ENCODE data around the gene E2F3. TPM values are rescaled to one million over a fixed set of nuclear protein-coding genes. Genes with fewer than 3 reads are reported as not detected.

E2F3 gene
- 14.5 TPM for polyA plus RNA-seq (2013, experiment 1 of 2; ENCODE audit: insufficient read length)
- 15.1 TPM for polyA plus RNA-seq (2013, experiment 2 of 2; ENCODE audit: insufficient read length)

- peak; percentile 100 for DNase-seq
Observed at GRCh38 chr6:20401205-20402091, at the start of gene E2F3. TSS of gene E2F3 (plus strand) at chr6:20401879. CDS start at chr6:20402233, 354 bp downstream.

GRCh38 chr6:20352346-20352745 lies 49.3 kb upstream of the E2F3 start:
- DNase-seq = no peak

GRCh38 chr6:20353134-20353533 lies 48.5 kb upstream of the E2F3 start:
- no peak for DNase-seq

GRCh38 chr6:20354366-20354765 lies 47.3 kb upstream of the E2F3 start:
- DNase-seq = no peak

GRCh38 chr6:20360471-20361119 lies 41.1 kb upstream of the E2F3 start:
- no peak for DNase-seq

DNA sequence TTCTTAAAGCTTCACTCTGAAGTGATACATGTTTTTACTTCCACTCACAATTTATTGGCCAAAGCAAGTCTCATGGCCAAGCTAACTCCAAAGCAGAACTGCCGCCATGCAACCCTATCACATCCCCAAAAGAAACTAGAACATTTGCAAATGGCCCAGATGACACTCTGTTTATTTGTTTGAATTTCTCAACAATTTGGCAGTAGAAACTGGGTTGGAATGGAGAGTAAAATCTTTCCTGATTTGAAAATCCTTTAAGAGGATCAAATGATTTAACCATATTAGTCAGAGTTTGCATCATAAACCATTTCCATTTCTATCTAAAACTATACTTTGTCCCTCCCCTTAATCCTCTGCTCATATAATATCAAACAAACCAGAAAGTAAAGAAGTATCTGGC lies 39.1 kb upstream of the E2F3 start:
- DNase-seq = no peak

DNA sequence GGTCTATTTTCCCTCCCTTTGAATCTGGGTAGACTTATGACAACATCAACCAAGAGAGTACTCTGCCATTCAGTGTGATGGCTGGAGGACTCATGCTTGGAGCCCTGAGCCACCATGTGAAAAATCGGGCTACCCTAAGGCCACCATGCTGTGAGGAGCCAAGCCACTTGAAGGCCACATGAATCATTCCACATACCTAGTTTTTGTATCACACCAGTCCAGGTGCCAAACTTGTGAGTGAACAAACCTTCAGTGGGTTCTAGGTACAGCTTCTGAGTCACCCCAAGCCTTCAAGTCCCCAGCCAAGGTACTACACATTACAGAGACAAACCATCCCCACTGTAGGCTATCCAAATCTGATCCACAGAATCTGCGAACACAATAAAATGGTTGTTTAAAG lies 37.4 kb upstream of the E2F3 start:
- DNase-seq = no peak

- DNase-seq = no peak
Observed at GRCh38 chr6:20365456-20365855, 36.2 kb upstream of the E2F3 start.

DNA sequence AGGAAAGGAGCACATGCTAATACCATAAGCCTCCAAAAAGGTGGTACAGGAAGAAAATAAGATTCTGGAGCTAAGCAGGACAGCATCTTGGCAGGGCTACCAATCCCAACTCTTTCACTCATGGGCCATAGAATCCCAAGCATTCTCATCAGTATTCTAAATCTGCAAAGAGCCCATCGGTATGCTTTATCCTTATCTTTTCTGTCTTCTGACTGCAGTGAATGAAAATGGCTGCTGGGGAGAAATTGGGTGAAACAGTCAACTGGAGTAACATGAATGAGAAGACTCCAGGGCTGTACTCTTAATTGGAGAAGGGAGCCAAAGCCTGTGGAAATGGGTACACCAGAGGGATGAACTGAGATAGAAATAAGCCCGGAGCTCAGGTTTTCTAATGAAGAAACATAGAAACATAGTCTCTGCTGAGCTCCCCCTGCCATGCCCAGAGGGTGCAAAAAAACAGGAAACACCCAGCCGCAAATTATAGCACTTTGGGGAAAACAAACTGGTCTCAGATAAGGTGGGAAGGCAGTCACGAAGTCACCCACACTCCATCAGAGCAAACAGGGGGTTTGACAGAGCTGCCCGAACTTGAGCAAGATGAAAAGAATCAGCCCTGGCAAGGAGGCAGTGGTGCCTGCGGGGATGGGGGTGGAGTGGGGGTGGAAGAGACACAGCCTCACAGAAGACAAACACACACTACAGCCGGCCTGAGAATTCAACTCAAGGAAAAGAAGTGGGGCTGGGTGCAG lies 35.4 kb upstream of the E2F3 start:
- DNase-seq = no peak

GRCh38 chr6:20367743-20368485 lies 33.8 kb upstream of the E2F3 start:
- DNase-seq = no peak

GRCh38 chr6:20370393-20370792 lies 31.3 kb upstream of the E2F3 start:
- no peak for DNase-seq

- DNase-seq = no peak
Observed at GRCh38 chr6:20370801-20371200, 30.9 kb upstream of the E2F3 start.

- no peak for DNase-seq
Observed at GRCh38 chr6:20375436-20375835, 26.2 kb upstream of the E2F3 start.

DNA sequence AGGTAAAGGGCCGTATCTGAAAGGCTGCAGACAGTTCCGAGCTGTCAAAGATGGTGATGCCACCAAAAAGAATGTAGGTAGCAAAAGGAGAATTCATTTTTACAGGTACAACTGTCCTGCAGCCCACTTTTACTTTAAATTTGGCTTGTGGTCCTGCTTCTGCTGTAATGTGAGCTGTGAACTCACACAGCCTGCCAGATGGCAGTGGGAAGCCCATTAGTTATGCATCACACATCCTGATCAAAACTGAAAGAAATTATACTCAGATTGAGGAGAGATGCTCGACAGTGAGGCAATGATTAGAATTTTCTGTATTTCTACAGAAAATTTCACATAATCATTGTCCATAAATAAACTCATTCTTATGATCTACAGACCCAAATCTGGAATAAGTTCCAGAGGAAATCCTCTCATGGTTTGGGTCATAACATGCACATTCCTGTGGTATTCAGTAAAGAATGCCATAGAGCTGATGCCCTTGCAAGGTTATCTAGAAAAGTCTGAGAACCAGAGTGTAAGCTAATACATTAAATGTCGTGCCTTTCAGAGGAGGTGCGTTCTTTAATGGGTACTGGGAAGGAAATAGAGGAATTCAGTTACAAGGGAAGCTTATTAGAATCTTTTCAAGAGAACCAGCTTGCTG lies 23.9 kb upstream of the E2F3 start:
- peak; percentile 81 for DNase-seq

- DNase-seq = peak; percentile 15
Observed at GRCh38 chr6:20379231-20379630, 22.4 kb upstream of the E2F3 start.

DNA sequence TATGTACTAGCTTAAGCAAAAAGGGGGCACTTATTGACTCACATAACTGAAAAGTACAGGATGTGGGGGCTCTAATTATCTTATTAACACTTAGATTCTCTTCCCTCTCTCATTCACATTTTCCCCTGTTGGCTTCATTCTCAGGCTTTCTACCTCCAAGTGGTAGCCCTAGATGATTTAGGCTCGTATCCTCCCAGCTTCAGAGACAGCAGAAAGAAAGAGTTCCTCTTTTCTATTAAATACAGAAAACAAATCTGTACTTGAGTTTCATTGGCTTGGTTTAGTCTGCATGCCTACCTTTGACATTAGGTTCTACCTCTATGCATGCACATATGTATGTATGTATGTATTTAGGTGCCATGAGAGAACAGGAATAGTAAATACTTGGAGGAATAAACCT lies 15.5 kb upstream of the E2F3 start:
- DNase-seq = no peak

DNA sequence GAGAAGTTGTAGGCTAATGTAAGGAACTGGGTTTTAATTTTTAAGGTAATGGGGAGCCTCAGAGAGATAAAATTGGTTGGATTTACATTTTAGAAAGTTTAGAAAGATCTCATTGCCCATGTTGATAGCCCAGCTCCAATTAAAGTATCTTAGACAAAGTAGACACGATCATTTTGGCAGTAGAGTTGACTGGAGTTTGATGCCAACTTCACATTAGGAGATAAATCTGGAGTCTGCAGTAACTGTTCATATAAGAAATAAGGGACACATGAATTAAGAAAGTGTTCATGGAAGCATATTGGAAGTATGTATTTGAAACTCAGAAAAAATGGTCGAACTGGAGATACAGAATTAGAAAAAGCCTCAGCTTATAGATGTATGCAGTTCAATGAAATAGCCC lies 12.6 kb upstream of the E2F3 start:
- DNase-seq = no peak

GRCh38 chr6:20393297-20393696 lies 8.4 kb upstream of the E2F3 start:
- DNase-seq = no peak

- no peak for DNase-seq
Observed at GRCh38 chr6:20399518-20399917, 2.2 kb upstream of the E2F3 start.

DNA sequence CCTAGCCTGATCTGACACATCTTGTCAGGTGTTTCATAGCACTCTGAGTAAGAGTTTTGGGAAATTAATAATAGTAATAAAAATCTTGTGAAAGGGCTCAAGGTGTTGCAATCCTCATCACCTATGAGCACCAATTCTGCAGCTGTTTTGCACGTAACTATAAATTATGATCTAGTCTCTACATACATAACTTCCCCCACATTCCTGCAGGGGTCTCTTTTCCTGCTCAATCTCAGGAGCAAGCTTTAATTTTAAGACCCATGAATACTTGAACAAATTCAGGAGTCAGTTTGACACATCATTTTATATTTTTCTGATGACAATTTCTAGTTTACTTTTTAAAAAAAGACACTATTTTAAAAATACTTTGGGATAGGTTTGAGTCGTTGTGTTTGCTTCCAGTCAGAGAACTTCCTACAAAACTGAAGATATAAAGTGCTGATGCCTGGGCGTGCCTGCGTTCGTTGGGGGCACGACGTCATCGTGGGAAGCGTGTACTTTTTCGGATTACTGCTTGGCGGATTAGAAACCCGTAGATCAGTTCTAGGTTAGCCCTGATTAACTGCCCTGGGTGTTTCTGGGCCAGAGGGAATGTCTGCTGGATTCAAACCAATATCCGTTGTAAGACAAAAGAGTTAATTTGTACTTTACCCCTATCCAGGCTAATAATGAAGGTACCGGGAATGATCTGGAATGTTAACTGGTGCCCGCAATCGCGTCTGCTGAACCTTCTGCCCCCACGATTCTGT lies 1.0 kb upstream of the E2F3 start:
- peak; percentile 23 for DNase-seq

DNA sequence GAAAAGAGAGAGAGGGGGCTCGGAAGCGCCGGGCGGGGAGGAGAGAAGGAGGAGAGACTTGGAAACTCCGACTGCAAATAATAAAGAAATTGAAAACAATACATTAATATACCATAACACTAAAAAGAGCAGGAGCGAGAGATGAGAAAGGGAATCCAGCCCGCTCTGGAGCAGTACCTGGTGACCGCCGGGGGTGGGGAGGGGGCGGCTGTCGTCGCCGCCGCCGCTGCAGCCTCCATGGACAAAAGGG lies 338 bp downstream of the E2F3 start:
- no peak for DNase-seq
